Measurements from ENCODE around the gene LGALS9B.
"Not testable (repeated sequence)": the region's sequence is repeated elsewhere in the genome, so short reads cannot be mapped to it uniquely, and the experiment has no call there.

- not testable (repeated sequence) for TF ChIP-seq CTCF (IDR thresholded peaks at IDR 0.05); EZH2 (IDR thresholded peaks at IDR 0.05; ENCODE audit: borderline replicate concordance, insufficient read depth, low read depth, low read length, poor library complexity, severe bottlenecking)
Measured at GRCh38 chr17:20443632-20444031, 23.7 kb downstream of the LGALS9B start.

All from B cell (primary cell).